ENCODE measurements around the gene ZFAND4.

Gene ZFAND4

DNA sequence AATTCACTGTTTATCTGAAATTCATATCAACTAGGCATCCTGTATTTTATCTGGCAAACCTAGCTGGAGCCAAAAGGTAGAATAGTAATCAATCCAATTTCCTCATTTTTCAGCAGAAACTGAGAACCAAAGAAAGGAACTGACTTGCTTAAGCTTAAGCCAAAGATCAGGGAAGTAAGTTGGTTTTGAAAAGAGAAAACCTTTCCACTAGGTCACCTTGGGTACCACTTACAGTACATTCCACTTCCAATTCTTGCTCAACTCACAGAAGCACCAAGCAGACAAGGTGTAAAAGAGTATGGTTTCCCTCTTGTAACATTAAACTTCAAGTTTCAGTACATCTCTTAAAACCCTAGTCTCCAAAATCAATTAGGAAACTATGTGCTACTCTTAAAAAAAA lies 79.6 kb downstream of the ZFAND4 start:
- H3K36me3 ChIP-seq (ENCODE audit: control insufficient read depth, insufficient read depth, low read length): no peaks in the 10 kb centered on the region
- H3K23ac ChIP-seq (ENCODE audit: low read length): no peak overlapping the region
- no peak overlapping the region for H3K4ac ChIP-seq (ENCODE audit: low read depth, low read length)
- no peak overlapping the region for H2BK5ac ChIP-seq (ENCODE audit: low read length)
- H3K18ac ChIP-seq (ENCODE audit: low read length): no peak overlapping the region
- H2BK120ac ChIP-seq (ENCODE audit: low read depth, low read length): no peak overlapping the region
- no peak overlapping the region for H3K4me3 ChIP-seq (ENCODE audit: low read length)
- no peak for DNase-seq
- peaks cover 4% of the 10 kb centered on the region for H3K79me2 ChIP-seq (ENCODE audit: control insufficient read depth, insufficient read depth, low read length)
- H2AK5ac ChIP-seq (ENCODE audit: low read length): no peak overlapping the region
- H4K8ac ChIP-seq (ENCODE audit: low read depth, low read length): no peak overlapping the region
- H3K4me1 ChIP-seq (ENCODE audit: control insufficient read depth, low read depth, low read length): peaks cover 4% of the 10 kb centered on the region
- peaks cover 5% of the 10 kb centered on the region for H3K79me1 ChIP-seq (ENCODE audit: low read length)
- no peak overlapping the region for H2BK15ac ChIP-seq (replicated peaks; ENCODE audit: low read depth)
- H3K4me2 ChIP-seq (ENCODE audit: low read length): no peak overlapping the region
- no peak overlapping the region for H3K56ac ChIP-seq (ENCODE audit: low read length)
- no peak overlapping the region for H3K9ac ChIP-seq (ENCODE audit: low read length)
- no peak overlapping the region for H3K27ac ChIP-seq (ENCODE audit: low read depth, low read length)
- no peak overlapping the region for H4K5ac ChIP-seq (ENCODE audit: low read length)
- H3K27me3 ChIP-seq (ENCODE audit: insufficient read depth, low read length, poor library complexity): no peaks in the 10 kb centered on the region

DNA sequence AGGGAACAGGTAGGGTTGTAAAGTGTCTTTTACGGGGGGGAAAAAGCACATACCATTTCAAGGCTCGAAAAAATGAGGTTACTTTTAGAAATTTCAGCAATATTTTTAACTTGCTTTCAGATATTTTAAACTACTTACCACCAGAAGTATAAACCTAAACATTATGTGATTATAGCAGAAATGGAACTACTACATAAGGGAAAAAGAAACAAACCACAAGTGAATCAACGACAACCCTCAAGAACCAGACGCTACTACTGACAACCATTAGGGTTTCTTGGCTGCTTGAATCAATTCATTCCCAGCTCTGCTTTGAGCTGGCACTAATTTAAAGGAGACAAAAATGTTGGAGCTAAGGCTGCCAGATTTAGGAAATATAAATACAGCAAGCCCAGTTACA lies 80.1 kb downstream of the ZFAND4 start:
- Histone ChIP-seq H3K4me1 (ENCODE audit: control insufficient read depth, low read depth, low read length) (peaks cover 4% of the 10 kb centered on the region), H3K79me1 (ENCODE audit: low read length) (peaks cover 5% of the 10 kb centered on the region), H3K27ac (ENCODE audit: low read depth, low read length) (no peak overlapping the region), H3K4me2 (ENCODE audit: low read length) (no peak overlapping the region), H3K23ac (ENCODE audit: low read length) (no peak overlapping the region), H3K4me3 (ENCODE audit: low read length) (no peak overlapping the region), H2AK5ac (ENCODE audit: low read length) (no peak overlapping the region), H4K5ac (ENCODE audit: low read length) (no peak overlapping the region), H3K18ac (ENCODE audit: low read length) (no peak overlapping the region), H2BK15ac (replicated peaks; ENCODE audit: low read depth) (no peak overlapping the region), H3K36me3 (ENCODE audit: control insufficient read depth, insufficient read depth, low read length) (no peaks in the 10 kb centered on the region), H3K27me3 (ENCODE audit: insufficient read depth, low read length, poor library complexity) (no peaks in the 10 kb centered on the region), H3K56ac (ENCODE audit: low read length) (no peak overlapping the region), H3K4ac (ENCODE audit: low read depth, low read length) (no peak overlapping the region), H3K9ac (ENCODE audit: low read length) (no peak overlapping the region), H2BK120ac (ENCODE audit: low read depth, low read length) (no peak overlapping the region), H4K8ac (ENCODE audit: low read depth, low read length) (no peak overlapping the region), H3K79me2 (ENCODE audit: control insufficient read depth, insufficient read depth, low read length) (peaks cover 4% of the 10 kb centered on the region), H2BK5ac (ENCODE audit: low read length) (no peak overlapping the region)
- DNase-seq: no peak
- no CpG with 5 or more reads among the region's 4 CpGs for WGBS (ENCODE audit: extremely low coverage, insufficient coverage, low lambda C conversion rate)

GRCh38 chr10:45591280-45591679 lies 81.3 kb downstream of the ZFAND4 start:
- no CpG with 5 or more reads among the region's 2 CpGs for WGBS (ENCODE audit: extremely low coverage, insufficient coverage, low lambda C conversion rate)
- no peak overlapping the region for H3K4me2 ChIP-seq (ENCODE audit: low read length)
- H3K4me3 ChIP-seq (ENCODE audit: low read length): no peak overlapping the region

DNA sequence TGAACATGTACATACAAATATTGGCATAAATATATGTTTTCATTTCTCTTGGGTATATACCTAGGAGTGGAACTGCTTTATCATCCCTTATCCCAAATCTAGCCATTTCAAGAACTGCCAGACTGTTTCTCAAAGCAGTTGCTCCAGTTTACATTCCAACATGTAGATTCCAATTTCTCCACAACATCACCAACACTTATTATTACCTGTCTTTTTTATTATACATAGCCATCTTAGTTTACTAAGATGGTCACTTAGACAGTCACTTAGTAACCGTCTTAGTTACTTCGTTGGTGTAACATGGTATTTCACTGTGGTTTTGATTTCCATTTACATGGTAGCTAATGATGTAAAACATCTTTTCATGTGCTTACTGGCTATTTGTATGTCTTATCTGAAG lies 82.7 kb downstream of the ZFAND4 start:
- H2BK5ac ChIP-seq (ENCODE audit: low read length): no peak overlapping the region
- H3K27me3 ChIP-seq (ENCODE audit: insufficient read depth, low read length, poor library complexity): no peaks in the 10 kb centered on the region
- H3K23ac ChIP-seq (ENCODE audit: low read length): no peak overlapping the region
- no peak overlapping the region for H2BK15ac ChIP-seq (replicated peaks; ENCODE audit: low read depth)
- H2BK120ac ChIP-seq (ENCODE audit: low read depth, low read length): no peak overlapping the region
- H3K27ac ChIP-seq (ENCODE audit: low read depth, low read length): no peak overlapping the region
- H3K79me1 ChIP-seq (ENCODE audit: low read length): peaks cover 5% of the 10 kb centered on the region
- H4K8ac ChIP-seq (ENCODE audit: low read depth, low read length): no peak overlapping the region
- H4K5ac ChIP-seq (ENCODE audit: low read length): no peak overlapping the region
- no peak overlapping the region for H3K56ac ChIP-seq (ENCODE audit: low read length)
- no peak overlapping the region for H3K4me2 ChIP-seq (ENCODE audit: low read length)
- no CpG with 5 or more reads among the region's 2 CpGs for WGBS (ENCODE audit: extremely low coverage, insufficient coverage, low lambda C conversion rate)
- no peak overlapping the region for H3K4me3 ChIP-seq (ENCODE audit: low read length)
- DNase-seq: no peak
- peaks cover 4% of the 10 kb centered on the region for H3K4me1 ChIP-seq (ENCODE audit: control insufficient read depth, low read depth, low read length)
- H3K9ac ChIP-seq (ENCODE audit: low read length): no peak overlapping the region
- H3K79me2 ChIP-seq (ENCODE audit: control insufficient read depth, insufficient read depth, low read length): peaks cover 4% of the 10 kb centered on the region
- no peak overlapping the region for H3K4ac ChIP-seq (ENCODE audit: low read depth, low read length)
- no peak overlapping the region for H3K18ac ChIP-seq (ENCODE audit: low read length)
- H2AK5ac ChIP-seq (ENCODE audit: low read length): no peak overlapping the region
- H3K36me3 ChIP-seq (ENCODE audit: control insufficient read depth, insufficient read depth, low read length): no peaks in the 10 kb centered on the region

More at GRCh38 chr10:45591280-45591679, 81.3 kb downstream of the ZFAND4 start:
- H3K56ac ChIP-seq (ENCODE audit: low read length): no peak overlapping the region
- H2BK120ac ChIP-seq (ENCODE audit: low read depth, low read length): no peak overlapping the region
- no peak for DNase-seq
- peaks cover 4% of the 10 kb centered on the region for H3K79me2 ChIP-seq (ENCODE audit: control insufficient read depth, insufficient read depth, low read length)
- no peak overlapping the region for H4K5ac ChIP-seq (ENCODE audit: low read length)
- no peak overlapping the region for H3K4ac ChIP-seq (ENCODE audit: low read depth, low read length)
- no peak overlapping the region for H3K9ac ChIP-seq (ENCODE audit: low read length)
- no peaks in the 10 kb centered on the region for H3K27me3 ChIP-seq (ENCODE audit: insufficient read depth, low read length, poor library complexity)
- no peak overlapping the region for H2BK15ac ChIP-seq (replicated peaks; ENCODE audit: low read depth)
- H3K4me1 ChIP-seq (ENCODE audit: control insufficient read depth, low read depth, low read length): peaks cover 4% of the 10 kb centered on the region
- H3K36me3 ChIP-seq (ENCODE audit: control insufficient read depth, insufficient read depth, low read length): no peaks in the 10 kb centered on the region
- H3K79me1 ChIP-seq (ENCODE audit: low read length): peaks cover 5% of the 10 kb centered on the region
- H3K18ac ChIP-seq (ENCODE audit: low read length): no peak overlapping the region
- H4K8ac ChIP-seq (ENCODE audit: low read depth, low read length): no peak overlapping the region
- H2AK5ac ChIP-seq (ENCODE audit: low read length): no peak overlapping the region
- H3K23ac ChIP-seq (ENCODE audit: low read length): no peak overlapping the region
- no peak overlapping the region for H2BK5ac ChIP-seq (ENCODE audit: low read length)
- no peak overlapping the region for H3K27ac ChIP-seq (ENCODE audit: low read depth, low read length)

GRCh38 chr10:45589009-45589408 lies 83.6 kb downstream of the ZFAND4 start:
- no peak overlapping the region for H3K9ac ChIP-seq (ENCODE audit: low read length)

DNA sequence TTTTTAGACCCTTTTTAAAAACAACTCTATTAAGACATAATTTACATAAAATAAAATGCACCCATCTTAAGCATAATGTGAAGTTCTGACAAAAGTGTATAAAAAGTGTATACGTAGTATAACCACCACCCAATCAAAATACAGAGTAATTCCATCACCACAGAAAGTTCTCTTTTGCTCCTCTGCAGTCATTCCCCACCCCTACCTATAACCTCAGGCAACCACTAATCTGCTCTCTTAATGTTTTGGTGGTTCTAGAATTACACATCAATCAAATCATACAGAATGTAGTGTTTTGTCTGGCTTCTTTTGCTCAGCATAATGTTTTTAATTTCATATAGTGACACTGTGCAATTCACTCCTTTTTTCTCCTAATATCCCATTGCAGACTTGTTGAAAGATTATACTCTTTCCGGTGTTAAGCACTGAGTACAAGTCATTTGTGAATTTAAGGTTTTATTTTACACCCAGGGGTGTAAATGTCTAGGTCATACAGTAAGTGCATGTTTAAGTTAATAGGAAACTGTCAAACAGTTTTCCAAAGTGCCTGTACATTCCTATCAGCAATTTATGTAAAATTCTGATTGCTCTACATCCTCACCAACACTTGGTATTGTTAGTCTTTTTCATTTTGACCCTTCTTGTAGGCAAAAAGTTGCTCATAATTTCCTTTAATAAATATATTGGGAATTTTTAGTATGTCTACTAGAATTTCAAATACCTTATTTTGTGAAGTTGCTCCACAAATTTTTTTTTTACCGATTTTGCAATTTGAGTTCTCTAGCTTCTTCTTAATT lies 86.3 kb downstream of the ZFAND4 start:
- no peak overlapping the region for H3K4me3 ChIP-seq (ENCODE audit: low read length)
- no peak overlapping the region for H2BK120ac ChIP-seq (ENCODE audit: low read depth, low read length)
- H3K9ac ChIP-seq (ENCODE audit: low read length): no peak overlapping the region
- H4K5ac ChIP-seq (ENCODE audit: low read length): no peak overlapping the region
- WGBS (ENCODE audit: extremely low coverage, insufficient coverage, low lambda C conversion rate): no CpG with 5 or more reads among the region's 3 CpGs
- no peak overlapping the region for H2BK5ac ChIP-seq (ENCODE audit: low read length)
- H2BK15ac ChIP-seq (replicated peaks; ENCODE audit: low read depth): no peak overlapping the region
- no peaks in the 10 kb centered on the region for H3K36me3 ChIP-seq (ENCODE audit: control insufficient read depth, insufficient read depth, low read length)
- H2AK5ac ChIP-seq (ENCODE audit: low read length): no peak overlapping the region
- no peaks in the 10 kb centered on the region for H3K27me3 ChIP-seq (ENCODE audit: insufficient read depth, low read length, poor library complexity)
- DNase-seq: no peak
- H3K4me2 ChIP-seq (ENCODE audit: low read length): no peak overlapping the region
- H3K27ac ChIP-seq (ENCODE audit: low read depth, low read length): no peak overlapping the region
- H3K23ac ChIP-seq (ENCODE audit: low read length): no peak overlapping the region
- H3K18ac ChIP-seq (ENCODE audit: low read length): no peak overlapping the region
- H3K4me1 ChIP-seq (ENCODE audit: control insufficient read depth, low read depth, low read length): peaks cover 5% of the 10 kb centered on the region
- no peaks in the 10 kb centered on the region for H3K79me2 ChIP-seq (ENCODE audit: control insufficient read depth, insufficient read depth, low read length)
- H3K79me1 ChIP-seq (ENCODE audit: low read length): peaks cover 3% of the 10 kb centered on the region
- H3K56ac ChIP-seq (ENCODE audit: low read length): no peak overlapping the region
- no peak overlapping the region for H3K4ac ChIP-seq (ENCODE audit: low read depth, low read length)
- no peak overlapping the region for H4K8ac ChIP-seq (ENCODE audit: low read depth, low read length)

More at GRCh38 chr10:45589009-45589408, 83.6 kb downstream of the ZFAND4 start:
- H3K27ac ChIP-seq (ENCODE audit: low read depth, low read length): no peak overlapping the region
- no peak overlapping the region for H3K56ac ChIP-seq (ENCODE audit: low read length)
- no peak overlapping the region for H2BK5ac ChIP-seq (ENCODE audit: low read length)
- no peak overlapping the region for H2AK5ac ChIP-seq (ENCODE audit: low read length)
- H3K4me1 ChIP-seq (ENCODE audit: control insufficient read depth, low read depth, low read length): peaks cover 4% of the 10 kb centered on the region
- H4K5ac ChIP-seq (ENCODE audit: low read length): no peak overlapping the region
- no peak overlapping the region for H3K18ac ChIP-seq (ENCODE audit: low read length)
- no peak overlapping the region for H3K4ac ChIP-seq (ENCODE audit: low read depth, low read length)
- H4K8ac ChIP-seq (ENCODE audit: low read depth, low read length): no peak overlapping the region
- peaks cover 8% of the 10 kb centered on the region for H3K79me1 ChIP-seq (ENCODE audit: low read length)
- H3K79me2 ChIP-seq (ENCODE audit: control insufficient read depth, insufficient read depth, low read length): peaks cover 4% of the 10 kb centered on the region
- H3K27me3 ChIP-seq (ENCODE audit: insufficient read depth, low read length, poor library complexity): no peaks in the 10 kb centered on the region
- H3K4me3 ChIP-seq (ENCODE audit: low read length): no peak overlapping the region
- no peak for DNase-seq
- H2BK15ac ChIP-seq (replicated peaks; ENCODE audit: low read depth): no peak overlapping the region
- H3K36me3 ChIP-seq (ENCODE audit: control insufficient read depth, insufficient read depth, low read length): no peaks in the 10 kb centered on the region
- H2BK120ac ChIP-seq (ENCODE audit: low read depth, low read length): no peak overlapping the region
- H3K4me2 ChIP-seq (ENCODE audit: low read length): no peak overlapping the region
- no peak overlapping the region for H3K23ac ChIP-seq (ENCODE audit: low read length)

Data from mesendoderm (in vitro differentiated cells).